Measurements from ENCODE around the gene MAN1B1.

MAN1B1 gene

DNA sequence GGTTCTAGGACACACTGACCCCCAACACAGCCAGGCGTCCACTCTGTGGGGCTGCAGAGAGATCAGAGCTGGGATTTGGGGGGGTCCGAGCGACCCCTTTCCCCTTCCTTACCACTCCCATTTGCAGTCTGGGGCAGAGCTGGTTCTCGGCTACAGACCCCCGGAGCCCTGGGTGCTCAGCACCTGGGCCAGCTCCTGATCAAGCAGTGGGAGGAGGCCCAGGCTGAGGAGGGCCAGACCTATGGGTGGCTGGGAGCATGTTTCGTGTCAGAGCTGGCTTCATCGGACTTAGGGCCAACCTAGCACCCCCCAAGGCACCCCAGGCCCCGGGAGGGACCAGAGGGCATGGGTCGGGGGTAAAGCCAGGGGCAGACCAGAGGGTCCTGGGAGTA, 59.7 kb downstream of the MAN1B1 start:
- DNase-seq (ENCODE audit: low read depth): no peak

DNA sequence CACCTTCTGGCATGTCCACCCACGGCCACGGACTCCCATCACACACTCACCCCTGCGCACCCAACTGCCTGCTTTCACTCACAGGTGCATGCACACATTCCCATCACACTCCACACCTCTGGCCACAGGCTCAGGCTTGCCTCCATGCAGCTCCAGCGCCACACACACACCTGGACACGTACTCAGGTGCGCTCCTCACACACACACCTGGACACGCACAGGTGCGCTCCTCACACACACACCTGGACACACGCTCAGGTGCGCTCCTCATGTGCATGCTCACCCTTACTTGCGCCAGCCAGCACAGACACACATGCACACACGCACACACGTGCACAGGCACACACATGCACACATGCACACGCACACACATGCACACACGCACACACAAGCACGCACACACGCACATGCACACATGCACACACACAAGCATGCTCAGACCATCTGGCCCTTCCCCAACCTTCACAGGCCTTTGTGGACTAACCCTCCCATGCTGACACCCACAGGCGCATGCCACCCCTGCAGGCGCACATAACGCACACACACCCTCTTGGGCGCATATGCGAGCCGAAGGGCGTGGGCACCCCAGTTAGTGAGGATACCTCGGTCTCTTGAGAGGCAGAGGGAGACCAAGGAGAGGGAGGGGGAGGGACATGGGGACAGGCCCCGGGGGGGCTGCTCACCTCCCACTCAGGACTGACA, 60.5 kb downstream of the MAN1B1 start:
- no peak for DNase-seq (ENCODE audit: low read depth)

DNA sequence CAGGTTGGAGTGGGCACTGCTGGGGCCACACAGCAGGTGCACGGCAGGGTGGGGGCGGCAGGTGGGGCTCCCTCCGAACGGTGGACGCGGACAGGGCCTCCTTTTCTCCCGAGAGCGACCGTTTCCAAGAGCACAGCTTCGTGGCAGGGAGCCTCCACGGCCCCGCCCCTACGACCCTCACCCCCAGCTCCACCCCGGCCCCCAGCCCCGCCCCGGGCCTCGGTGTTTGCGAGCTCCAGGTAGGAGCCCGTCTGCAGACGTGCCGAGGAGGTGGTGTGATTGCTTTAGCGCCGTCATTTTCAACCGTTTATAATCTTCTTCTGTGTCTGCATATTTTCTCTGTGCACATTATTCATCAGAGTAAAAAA, 61.0 kb downstream of the MAN1B1 start:
- DNase-seq (ENCODE audit: low read depth): no peak

DNA sequence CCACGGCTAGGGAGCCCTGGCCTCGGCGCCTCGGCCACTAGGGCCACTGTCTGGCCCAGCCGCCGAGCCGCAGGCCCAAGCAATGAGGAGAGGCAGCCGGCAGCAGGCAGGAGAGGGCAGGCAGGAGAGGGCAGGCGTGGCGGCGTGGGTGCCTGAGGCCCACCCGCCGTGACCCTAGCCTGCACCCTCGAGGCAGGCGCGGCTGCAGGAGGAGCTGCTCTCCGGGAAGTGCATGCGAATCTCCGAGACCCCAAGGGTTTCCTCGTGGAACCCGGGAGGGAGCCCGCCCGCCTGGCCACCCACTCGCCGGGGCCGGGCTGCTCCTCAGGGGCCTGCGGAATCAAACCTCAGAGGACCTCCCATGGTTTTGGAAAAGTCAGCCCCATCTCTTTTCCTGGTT, 61.5 kb downstream of the MAN1B1 start:
- DNase-seq (ENCODE audit: low read depth): no peak

DNA sequence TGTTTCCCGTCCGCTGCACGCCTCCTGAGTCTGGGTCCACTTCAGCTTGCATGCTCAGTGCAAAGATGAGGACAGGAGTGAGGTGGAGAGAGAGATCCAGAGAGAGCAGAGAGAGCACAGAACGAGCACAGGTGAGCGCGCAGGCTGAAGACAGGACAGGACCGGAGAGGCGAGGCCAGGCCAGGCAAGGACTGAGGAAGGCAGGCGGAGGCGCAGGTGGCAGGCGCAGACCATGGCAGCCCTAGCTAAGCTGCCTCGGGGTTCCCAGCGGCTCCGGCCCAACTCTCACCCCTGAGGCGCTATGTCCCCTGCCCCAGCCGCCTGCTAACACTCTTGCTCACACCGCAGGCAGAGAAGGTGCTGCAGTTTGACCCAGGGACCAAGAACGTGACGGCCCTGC, 61.9 kb downstream of the MAN1B1 start:
- DNase-seq (ENCODE audit: low read depth): no peak

DNA sequence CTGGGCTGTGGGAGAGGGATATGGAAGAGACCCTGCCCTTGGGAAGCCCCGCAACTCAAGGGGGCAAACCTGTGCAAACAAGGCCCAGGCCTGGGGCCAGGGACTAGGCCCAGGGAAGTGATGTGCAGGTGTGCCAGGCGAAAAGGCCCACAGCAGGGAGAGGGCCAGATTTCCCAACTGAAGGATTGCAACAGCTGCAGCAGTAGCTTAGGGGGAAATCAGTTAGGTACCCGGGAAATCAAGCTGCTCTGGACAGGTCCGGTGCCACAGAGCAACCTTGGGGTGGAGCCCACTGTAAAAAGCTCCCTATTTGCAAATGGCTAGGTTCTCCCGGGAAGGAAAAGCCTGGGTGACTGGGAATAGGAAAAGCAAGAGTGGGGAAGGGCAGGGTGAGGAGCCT, 62.6 kb downstream of the MAN1B1 start:
- no peak for DNase-seq (ENCODE audit: low read depth)

DNA sequence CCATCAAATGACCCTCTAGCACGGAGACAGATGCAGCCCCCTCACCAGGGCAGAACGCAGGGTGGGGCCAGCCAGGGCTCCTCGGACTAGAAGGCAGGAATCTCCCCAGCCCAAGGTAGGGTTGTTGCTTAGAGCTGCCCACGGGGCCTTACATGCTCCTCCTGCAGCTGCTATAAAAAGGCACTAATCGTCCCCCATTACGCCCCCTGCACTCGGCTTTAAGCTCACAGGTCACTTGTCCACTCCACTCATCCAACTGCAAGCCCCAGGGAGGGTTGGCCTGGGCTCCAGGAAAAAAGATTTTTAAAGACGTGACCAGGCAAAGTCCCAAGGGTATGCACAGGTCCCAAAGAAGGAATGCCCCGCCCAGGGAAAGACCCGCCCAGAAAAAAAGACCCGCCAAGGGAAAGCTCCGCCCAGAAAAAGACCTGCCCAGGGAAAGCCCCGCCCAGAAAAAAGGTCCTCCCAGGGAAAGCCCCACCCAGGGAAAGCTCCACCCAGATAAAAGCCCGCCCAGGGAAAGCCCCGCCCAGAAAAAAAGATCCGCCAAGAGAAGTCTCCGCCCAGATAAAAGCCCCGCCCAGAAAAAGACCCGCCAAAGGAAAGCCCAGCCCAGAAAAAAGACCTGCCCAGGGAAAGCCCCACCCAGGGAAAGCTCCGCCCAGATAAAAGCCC, 63.3 kb downstream of the MAN1B1 start:
- no peak for DNase-seq (ENCODE audit: low read depth)

DNA sequence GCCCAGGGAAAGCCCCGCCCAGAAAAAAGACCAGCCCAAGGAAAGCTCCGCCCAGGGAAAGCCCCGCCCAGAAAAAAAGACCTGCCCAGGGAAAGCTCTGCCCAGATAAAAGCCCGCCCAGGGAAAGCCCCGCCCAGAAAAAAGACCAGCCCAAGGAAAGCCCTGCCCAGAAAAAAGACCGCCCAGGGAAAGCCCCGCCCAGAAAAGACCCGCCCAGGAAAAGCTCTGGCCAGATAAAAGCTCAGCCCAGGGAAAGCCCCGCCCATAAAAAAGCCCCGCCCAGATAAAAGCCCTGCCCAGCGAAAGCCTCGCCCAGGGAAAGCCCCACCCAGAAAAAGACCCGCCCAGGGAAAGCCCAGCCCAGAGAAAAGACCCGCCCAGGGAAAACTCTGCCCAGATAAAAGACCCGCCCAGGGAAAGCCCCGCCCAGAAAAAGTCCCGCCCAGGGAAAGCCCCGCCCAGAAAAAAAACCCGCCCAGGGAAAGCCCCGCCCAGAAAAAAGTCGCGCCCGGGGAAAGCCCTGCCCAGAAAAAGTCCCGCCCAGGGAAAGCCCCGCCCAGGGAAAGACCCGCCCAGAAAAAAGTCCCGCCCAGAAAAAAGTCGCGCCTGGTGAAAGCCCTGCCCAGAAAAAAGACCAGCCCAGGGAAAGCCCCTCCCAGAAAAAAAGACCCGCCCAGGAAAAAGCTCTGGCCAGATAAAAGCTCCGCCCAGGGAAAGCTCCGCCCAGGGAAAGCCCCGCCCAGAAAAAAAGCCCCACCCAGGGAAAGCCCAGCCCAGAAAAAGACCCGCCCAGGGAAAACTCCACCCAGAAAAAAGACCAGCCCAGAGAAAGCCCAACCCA, 64.1 kb downstream of the MAN1B1 start:
- no peak for DNase-seq (ENCODE audit: low read depth)

DNA sequence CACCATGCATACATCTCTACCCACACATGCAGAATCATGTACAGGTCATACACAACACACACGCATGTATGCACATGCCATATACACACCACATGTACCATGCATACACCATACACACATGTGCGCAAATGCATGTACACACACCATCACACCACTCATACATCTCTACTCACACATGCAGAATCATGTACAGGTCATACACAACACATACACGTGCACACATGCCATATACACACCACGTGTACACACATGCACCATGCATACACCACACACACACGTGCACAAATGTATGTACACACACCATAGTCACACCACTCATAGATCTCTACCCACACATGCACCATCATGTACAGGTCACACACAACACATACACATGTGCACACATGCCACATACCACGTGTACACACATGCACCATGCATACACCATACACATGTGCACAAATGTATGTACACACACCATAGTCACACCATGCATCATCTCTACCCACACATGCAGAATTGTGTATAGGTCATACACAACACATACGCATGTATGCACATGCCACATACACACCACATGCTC, 66.1 kb downstream of the MAN1B1 start:
- no peak for DNase-seq (ENCODE audit: low read depth)

DNA sequence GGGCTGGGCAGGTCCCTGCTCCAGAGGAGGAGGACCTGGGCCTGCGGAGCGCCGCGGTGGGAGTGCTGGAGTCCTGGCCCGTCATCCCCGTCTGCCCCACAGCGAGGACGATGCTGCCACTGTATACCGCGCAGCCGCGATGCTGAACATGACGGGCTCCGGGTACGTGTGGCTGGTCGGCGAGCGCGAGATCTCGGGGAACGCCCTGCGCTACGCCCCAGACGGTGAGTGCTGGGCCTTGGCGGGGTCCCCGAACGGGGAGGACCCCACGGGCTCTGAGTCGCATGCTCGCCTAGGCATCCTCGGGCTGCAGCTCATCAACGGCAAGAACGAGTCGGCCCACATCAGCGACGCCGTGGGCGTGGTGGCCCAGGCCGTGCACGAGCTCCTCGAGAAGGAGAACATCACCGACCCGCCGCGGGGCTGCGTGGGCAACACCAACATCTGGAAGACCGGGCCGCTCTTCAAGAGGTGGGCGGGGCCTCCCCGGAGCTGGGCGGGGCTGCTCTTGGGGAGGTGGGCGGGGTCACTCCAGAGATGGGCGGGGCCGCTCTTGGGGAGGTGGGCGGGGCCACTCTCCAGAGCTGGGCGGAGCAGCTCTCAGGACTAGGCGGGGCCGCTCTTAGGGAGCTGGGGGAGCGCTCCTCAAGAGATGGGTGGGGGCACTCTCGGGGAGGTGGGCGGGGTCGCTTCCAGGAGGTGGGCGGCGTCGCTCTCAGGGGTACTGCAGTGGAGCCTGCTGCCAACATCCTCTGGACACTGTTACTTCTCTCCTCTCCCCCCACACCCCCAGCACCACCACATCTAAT, 70.0 kb downstream of the MAN1B1 start:
- DNase-seq (ENCODE audit: low read depth): no peak

DNA sequence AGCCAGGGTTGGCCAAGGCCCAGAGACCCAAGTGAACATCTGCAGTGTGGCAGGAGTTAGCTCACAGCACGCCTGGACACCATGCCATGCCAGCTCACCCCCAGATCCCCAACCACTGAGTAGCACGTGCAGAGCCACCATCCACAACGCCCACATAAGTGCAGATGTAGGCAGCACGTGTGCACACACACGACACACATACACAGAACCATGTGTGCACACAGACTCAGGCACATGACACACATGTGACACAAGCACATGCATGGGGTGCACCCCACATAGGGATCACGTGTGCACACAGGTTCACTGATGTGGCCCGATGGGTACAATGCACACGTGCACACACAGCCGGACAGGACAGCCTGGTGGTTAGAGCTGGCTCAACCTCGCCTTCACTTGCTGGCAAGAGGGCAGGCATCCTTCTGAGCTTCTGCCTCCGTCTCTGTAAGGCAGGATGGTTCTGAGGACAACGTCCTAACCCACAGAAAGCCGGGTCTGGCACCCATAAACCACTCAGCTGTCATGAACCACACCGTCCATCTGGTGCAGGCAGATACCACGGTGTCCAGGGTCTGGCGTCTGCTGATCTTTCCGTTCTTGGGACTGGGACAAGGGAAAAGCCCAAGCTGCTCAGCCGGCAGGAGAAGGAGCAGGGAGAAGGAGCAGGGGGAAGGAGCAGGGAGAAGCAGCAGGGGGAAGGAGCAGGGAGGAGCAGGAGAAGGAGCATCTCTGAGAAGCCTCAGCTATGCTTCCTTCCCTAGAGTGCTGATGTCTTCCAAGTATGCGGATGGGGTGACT, 71.0 kb downstream of the MAN1B1 start:
- no peak for DNase-seq (ENCODE audit: low read depth)

DNA sequence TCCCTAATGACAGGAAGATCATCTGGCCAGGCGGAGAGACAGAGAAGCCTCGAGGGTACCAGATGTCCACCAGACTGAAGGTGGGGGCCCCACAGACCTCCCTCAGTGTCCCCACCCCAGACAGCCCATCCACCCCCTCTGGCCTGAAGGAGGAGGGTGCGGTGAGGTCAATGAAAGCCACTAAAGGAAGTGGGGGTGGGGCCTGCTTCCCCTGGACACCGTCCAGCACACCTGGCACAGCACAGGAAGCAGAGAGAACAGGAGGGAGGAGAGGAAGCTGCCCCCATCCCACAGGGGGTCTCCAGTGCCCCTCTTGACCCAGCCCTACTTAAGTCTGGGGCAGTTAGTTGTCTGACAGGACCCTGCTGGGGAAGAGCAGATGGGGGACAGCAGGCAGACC, 71.8 kb downstream of the MAN1B1 start:
- DNase-seq (ENCODE audit: low read depth): no peak
